Measurements from ENCODE around the gene ZSWIM4.

- TF ChIP-seq, protein P1, sequence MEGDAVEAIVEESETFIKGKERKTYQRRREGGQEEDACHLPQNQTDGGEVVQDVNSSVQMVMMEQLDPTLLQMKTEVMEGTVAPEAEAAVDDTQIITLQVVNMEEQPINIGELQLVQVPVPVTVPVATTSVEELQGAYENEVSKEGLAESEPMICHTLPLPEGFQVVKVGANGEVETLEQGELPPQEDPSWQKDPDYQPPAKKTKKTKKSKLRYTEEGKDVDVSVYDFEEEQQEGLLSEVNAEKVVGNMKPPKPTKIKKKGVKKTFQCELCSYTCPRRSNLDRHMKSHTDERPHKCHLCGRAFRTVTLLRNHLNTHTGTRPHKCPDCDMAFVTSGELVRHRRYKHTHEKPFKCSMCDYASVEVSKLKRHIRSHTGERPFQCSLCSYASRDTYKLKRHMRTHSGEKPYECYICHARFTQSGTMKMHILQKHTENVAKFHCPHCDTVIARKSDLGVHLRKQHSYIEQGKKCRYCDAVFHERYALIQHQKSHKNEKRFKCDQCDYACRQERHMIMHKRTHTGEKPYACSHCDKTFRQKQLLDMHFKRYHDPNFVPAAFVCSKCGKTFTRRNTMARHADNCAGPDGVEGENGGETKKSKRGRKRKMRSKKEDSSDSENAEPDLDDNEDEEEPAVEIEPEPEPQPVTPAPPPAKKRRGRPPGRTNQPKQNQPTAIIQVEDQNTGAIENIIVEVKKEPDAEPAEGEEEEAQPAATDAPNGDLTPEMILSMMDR (IDR thresholded peaks at IDR 0.05): no peak
- TF ChIP-seq POLR2A (IDR thresholded peaks at IDR 0.05) (no peak), POLR2AphosphoS5 (IDR thresholded peaks at IDR 0.05) (no peak)
Measured at GRCh38 chr19:13763265-13763664, 32.0 kb upstream of the ZSWIM4 start.

All from prostate gland (tissue), 2 donors.